Measurements from ENCODE around the gene PXDN.
A peak's percentile ranks its signal among the peaks of the same experiment; 100 is the strongest.
"Not testable (repeated sequence)": the region's sequence is repeated elsewhere in the genome, so short reads cannot be mapped to it uniquely, and the experiment has no call there.

Gene PXDN

DNA sequence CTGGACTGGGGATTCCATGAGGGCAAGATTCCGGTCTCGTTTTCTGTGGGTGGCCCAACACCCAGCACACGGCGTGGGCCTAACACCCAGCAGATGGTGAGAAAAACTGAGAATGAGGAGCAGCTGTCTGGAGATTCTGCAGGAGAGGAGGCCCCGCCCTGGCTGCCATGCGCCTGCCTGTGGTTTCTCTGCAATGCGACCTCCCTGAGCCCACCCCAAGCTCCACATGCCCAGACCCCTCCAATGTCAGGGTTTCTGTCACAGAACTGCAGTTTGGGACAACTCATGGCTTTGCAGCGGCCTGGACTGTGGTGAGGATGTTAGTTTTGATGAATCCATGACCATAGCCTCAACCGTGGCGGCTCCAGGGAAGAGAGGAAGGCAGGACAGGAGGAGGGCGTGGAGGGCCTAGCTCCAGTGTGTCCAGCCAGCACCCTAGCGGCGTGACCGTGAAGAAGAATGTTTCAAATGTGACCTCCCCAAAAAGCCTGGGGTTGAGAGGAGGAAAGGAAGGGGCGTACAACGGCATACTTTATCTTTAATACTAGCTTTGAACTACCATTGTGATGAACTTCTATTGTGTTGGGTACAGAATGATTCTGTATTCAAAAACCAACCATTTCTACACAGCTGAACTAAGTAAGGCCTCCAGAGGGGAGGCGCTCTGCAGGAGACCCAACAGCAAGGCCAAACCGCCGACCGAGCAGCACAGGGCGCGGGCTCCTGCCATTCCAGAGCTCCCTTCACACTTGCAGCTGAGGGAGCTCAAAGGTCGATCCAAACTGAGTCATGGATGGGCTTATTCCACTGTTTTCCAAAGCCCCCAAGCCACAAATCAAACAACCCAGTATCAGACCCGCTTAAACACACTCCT lies 3.4 kb downstream of the PXDN start:
- DNase-seq (ENCODE audit: low spot score) = peak; percentile 58

DNA sequence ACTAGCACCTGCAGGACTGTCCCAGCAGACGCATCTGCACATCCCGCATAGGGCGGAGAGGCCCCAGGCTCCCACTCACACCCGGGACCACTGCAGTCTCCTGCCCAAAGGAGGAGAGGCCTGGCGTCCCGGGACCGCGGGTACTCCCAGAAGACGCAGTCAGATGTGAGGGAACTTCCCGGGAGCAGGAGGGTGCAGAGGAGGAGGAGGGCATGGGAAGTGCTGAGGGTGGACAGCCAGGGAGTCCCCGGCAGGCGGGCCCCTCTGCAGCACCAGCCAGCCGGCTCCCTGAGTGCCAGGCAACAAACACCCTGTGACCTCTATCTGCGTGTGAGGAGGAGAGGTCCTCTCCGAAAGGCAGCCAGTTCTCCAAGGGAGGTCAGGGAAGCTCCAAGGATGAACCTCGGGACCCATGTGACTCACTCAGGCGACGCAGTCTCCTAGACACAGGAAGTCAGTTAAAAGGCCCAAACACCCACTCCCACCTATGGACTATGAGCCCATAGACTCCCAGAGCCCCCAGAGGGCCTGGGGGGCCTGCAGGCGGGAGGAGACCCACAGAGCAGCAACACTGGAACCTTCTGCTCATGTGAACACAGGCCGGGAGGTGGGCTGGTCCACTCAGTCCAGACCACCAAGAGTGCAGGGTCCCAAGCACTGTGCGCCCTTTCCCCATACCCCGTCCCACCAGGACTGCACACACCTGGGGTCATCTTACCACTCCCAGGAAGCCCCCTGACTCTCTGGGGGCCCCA lies 4.2 kb downstream of the PXDN start:
- peak; percentile 58 for DNase-seq (ENCODE audit: low spot score)

DNA sequence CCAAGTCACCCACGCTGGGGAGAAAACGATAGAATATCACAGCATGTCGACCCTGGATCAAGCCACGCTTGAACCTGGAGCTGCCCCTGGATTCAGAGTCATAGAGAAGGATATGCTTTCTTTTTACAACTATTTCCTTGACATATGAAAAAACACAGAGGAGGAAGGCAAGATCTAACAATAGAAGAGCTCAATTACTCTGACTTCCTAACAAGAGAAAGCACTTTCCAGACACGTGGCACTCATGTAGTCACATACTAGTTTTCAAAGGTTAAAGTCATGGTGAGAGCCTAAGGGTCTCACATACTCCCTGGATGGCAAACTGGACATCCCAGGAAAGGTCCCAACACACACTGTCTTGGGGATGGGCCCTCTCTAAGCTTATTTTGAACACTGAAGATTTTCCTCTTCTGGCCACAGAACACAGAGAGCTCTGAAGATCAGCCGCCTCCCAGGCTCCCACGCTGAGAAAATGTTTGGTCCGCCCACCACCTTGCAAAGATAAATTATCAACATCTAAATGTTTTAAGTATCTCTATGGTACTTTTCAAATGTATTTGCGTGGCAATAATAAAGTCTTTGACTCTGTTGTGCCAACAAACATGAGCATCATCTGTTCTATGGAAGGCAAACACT lies 4.9 kb downstream of the PXDN start:
- DNase-seq (ENCODE audit: low spot score) = no peak

DNA sequence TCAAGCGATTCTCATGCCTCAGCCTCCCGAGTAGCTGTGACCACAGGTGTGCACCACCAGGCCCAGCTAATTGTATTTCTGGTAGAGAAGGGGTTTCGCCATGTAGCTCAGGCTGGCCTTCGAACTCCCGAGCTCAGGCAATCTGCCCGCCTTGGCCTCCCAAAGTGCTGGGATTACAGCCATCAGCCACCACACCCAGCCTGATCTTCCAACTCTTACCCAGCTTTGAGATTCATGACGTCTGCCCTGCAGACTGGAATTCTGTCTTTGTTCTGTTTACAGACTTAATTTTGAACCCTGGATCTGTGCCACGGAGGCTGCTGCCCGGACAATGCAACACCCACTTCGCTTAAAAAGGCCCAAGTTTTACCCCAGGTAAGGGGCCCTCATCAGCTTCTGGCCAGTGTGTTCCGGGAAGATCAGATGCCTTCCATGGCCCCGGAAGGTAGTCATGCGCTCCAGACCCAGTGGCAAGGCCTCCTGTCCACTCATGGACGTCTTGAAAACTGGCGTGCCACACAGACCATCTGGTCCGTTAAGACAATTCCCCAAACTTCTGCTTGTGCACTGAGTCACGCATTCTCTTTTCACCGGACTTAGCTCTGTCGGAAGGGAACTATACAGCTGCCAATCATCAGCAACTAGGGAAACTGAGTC lies 5.5 kb downstream of the PXDN start:
- DNase-seq (ENCODE audit: low spot score) = no peak

DNA sequence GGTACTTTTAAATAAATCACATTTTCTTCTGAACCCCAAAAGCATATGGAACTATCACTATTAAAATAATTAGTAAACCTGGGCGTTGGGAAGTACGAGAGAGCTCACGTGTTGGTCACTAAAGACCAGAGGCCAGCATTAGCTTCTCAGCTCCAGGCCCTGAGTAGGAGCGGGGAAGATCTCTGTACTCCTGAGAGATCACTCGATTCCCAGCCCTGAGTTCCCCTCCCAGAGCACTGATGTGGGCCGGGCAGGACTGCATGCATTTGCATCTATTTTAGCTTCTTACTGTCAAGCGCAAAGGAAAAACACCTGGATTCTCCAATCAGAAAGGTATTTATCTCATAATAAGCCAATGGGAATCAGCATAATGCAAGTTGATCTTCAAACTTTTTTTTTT lies 6.2 kb downstream of the PXDN start:
- no peak for DNase-seq (ENCODE audit: low spot score)

DNA sequence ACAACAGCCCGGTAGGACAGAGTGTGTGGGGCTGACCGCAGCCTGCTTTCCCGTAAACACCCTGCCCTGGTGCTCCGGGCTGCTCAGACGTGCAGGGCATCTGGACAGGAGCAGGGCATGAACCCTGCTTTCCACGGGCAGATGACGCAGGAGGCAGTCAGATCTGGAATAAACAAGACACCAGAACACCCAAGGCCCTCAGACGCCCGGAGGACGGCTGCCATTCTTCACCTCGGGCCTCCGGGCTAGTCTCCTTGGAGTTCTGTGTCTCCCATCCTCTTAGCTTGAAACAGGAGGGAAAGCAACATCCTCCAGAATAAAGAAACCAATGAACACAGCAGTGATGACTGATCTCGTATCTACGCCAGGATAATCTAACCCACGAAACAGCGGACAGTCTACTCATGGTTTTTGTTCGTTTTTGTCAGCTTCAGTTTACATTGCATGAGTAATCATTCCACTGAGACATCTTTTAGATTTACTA lies 7.3 kb downstream of the PXDN start:
- no peak for DNase-seq (ENCODE audit: low spot score)

DNA sequence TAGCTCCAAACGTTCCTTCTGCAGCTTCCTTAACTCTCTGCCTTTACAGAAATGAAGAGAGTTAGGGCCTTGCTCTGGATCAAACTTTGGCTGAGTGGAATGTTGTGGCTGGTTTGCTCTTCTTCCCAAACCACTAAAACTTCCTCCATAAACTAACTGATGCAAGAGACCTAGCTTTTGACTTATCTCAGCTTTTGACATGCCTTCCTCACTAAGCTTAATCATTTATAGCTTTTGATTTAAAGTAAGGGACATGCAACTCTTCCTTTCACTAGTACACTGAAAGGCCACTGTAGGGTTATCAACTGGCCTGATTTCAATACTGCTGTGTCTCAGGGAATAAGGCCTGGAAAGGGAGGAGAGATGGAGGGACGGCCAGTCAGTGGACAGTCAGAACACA lies 8.3 kb downstream of the PXDN start:
- no peak for DNase-seq (ENCODE audit: low spot score)

DNA sequence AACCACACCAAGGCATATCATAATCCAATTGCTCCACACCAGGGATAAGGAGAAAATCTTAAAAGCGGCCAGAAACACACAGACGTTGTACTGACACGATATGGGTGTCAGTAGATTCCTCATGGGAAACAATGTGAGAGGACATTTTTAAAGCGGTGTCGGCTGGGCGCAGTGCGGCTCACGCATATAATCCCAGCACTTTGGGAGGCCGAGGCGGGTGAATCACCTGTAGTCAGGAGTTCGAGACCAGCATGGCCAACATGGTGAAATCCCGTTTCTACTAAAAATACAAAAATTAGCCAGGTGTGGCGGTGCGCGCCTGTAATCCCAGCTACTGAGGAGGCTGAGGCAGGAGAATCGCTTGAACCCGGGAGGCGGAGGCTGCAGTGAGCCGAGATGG lies 11.0 kb downstream of the PXDN start:
- DNase-seq (ENCODE audit: low spot score) = not testable (repeated sequence)

DNA sequence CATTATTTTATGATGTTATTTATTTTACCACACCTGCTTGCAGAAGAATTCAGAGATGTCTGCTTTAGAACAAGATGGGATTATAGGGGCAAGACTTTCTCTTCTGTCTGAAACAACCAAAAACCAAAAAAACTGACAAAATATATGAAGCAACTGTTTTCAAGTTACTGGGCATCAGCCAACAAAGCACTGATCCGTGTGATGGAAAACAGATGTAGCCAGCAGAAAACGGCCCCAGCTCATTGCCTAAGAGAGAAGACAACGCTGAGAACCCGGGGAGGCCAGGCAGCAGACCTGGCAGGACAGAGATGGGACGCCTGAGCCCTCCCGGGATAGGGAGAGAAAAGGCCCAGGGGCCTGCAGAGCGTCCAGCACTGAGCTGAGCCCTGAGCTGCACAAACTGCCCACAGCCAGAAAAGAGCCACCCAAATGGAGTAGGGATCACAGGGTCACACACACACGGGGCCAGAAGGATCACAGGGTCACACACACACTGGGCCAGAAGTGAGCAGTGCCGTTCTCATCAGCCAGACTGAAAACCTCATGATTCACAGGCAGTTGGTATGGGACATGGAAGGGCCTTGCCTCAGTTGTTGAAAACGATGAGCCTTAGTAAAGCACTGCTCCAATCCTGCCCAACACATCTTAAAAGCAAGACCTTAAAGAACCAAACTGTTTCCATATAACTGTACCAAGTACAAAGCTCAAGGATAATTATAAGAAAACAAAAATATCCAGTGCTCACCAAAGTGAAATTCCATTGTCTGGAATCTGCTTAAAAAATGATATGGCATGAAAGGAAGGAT lies 12.1 kb downstream of the PXDN start:
- peak; percentile 73 for DNase-seq (ENCODE audit: low spot score)

DNA sequence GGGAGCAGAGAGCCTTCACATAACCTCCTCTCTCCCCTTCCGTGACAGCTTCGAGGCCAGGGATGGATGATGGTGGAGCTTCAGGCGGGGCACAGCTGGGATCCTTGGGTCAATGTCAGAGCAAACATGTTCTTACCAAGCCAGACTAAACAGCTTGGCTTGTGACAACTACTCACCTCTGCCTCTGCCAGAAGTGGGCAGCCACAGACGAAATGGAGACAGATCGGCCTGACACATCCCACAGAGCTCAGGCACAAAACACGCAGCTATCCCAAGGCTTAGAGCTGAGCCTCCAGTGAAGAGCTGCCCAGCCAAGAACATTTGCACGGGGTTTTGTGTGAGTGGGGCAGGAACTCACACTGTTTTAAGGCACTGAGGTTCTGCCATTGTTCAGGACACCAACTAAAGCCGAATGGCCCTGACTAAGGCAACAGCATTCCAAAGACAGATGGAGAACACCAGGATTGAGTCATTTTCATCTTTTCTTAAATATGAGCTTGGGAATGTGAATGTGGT lies 12.8 kb downstream of the PXDN start:
- peak; percentile 62 for DNase-seq (ENCODE audit: low spot score)

DNA sequence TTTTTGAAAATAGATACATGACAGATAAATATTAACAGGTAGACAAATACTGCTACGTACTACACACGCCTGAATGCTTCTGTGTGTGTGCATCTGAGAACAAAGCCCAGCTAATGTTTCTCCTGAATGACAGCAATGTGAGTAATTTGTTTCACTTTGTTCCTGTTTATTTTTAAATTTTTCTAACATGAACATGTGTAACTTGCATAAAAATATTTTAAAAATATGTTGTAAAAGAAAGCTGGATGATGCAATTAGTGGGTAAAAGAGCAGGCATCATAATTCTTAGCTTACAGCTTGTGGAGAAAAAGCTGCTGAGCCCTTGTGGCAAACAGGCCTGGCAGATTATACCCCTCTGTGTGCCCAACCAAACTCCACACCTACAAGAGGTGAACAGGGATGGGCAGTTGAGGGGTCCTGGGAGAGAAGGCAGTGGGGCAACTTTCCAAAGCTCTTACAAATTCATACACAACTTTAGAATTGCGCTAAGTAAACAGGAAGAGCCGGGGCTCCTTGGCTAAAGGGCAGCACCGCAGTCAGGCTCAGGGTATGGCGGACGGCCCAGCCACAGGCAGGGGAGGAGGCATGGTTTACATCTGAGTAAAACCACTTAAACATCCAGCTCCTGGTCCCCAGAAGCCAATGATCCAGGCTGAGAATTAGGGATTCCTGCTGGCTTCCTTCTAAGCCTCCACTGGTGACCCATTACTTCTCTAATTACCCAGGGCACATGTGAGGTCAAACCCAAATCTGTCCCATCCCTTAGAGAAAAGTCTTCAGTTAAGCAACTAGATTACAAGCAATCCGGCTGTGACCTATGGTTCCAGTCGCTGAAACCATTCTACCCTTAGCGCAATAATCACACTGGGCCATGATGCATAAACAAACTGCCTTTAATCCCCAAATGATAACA lies 14.0 kb downstream of the PXDN start:
- DNase-seq (ENCODE audit: low spot score) = peak; percentile 64

DNA sequence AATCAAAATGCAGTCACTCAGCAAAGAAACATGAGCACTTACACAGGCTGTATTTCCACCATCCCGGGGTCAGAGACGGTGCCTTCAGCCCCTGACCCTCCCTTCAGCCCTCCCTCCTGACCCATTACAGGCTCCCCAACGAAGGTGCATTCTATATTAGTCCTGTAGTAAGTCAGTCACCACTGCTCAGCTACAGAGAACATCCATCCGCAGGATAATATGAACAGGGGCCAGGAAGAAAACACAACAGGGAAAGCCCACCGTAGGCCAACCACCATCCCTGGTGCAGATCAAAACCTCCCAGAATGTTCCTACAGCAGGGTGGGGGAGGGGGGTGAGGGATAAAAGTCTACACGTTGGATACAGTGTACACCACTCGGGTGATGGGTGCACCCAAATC lies 15.1 kb downstream of the PXDN start:
- peak; percentile 47 for DNase-seq (ENCODE audit: low spot score)

DNA sequence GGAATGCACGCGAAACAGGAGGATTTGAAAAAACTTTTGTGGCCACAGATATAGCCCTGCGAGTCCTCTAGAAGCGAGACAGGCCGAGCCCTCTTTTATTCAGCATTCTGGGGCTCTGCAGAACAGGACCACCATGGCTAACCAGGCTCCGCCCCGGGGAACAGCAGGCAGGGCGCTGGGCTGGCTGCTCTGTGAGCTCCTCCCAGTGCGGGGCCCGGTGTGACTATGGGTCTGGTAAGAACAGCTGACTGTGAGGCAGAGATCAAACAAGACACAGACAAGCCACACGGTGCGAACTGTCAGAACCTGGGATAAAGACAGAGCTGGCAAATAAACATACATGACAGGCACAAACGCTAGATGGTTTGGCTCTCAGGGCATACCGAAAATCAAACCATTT lies 15.5 kb downstream of the PXDN start:
- DNase-seq (ENCODE audit: low spot score) = peak; percentile 69

DNA sequence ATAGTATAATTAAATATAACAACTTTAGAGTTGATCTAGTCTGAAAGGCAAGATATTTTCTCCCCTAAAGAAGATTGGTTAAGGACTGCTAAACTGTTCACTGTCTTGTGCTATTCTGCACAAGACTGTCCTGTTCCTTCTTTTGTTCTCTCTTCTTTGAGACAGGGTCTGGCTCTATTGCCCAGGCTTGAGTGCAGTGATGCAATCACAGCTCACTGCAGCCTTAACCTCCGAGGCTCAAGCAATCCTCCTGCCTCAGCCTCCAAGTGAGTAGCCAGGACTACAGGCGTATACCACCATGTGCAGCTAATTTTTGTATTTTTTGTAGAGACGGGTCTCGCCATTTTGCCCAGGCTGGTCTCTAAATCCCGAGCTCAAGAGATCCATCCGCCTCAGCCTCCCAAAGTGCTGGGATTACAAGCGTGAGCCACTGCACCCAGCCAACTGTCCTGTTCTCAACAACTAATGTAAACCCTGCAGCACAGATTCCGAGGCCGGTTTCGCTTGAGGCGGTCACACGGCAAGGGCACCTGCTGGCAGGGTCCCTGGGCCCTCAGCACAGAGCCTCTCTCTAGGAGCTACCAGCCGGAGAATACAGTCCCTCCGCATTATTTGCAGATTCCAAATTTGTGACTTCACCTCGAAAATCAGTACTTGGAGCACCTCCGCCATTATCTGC lies 16.4 kb downstream of the PXDN start:
- peak; percentile 33 for DNase-seq (ENCODE audit: low spot score)

DNA sequence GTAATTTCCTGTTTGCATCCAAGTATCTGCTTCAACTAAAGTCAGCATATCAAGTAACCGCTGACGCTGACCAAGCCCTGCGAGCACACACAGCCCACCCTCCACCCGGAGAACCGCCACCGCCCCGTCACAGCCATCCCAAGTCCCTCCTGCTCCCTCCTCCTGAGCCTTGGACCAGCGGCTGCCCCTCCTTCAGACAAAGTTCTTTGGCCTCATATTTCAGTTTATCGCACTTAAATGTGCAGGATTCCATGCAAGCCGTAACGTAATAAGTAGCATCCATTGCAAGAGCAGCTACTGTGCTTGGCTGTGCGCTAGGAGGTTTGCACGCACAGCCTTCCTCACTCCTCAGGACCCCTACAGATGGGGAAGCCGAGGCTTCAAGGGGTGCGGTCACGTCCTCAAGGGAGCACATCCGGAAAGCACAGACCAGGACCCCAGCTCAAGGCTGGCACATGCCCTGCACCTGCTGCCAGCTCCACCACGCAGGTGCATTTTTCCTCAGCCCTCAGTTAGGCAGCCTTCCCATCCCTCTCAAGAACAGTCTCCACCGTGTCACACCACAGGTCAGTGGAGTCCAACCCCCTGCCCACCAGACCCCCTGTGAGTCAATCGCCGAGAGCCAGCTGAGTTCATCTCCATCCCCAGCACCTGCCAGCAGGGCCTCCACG lies 17.1 kb downstream of the PXDN start:
- peak; percentile 63 for DNase-seq (ENCODE audit: low spot score)

DNA sequence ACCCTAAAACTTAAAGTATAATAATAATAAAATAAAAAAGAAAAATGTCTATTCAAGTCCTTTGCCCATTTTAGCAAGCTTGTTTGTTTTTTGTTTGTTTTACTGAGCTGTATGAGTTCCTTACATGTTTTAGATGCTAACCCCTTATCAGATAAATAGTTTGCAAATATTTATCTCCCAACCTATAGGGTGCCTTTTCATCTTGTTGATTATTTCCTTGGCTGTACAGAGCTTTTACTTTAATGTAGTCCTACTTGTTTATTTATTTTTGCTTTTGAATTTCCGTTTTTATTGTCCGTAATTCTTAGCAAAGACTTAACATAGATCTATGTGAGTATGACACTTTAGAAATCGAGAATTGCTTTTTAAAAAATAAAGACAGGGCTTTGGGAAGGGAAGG lies 17.8 kb downstream of the PXDN start:
- DNase-seq (ENCODE audit: low spot score) = no peak

DNA sequence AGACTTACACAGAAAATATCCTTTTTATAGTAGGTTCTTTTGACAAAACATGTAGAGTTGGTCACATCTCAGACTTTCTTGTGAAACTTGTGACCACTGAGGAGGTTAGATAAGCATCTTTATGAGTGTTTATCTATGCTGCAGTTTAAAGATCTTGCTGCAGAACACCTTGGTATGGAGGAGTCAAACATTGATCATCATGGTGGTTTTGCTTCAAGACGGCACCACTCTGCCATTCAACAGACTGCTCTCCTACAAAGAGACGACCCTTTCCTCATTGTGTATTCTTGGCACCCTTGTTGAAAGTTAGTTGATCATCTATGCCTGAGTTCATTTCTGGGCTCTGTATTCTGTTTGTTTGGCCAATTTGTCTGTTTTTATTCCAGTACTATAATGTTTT lies 20.0 kb downstream of the PXDN start:
- DNase-seq (ENCODE audit: low spot score) = not testable (repeated sequence)

DNA sequence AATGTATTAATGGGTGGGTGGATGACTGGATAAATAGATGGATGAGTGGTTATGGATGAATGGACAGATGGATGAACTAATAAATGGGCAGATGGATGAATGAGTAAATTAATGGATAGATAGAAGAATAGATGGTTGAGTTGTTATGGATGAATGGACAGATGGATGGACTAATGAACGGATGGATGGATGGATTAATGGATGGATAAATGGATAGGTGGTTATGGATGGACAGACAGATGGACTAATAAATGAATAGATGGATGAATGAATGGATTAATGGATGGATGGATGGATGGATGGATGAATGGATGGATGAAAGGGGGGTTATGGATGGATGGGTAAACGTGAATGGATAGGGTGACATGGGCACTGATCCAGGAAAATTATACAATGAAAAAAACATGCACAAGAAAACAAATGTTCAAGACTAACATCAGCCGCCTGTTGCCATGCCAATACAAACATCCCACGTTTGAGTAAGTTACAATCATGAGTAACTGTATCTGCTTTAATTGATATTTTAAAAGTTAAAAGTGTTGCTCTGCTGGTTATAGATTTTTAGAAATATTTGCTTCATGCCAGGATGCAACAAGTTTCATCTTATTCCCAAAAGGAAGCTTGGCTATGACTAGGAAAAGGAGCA lies 20.8 kb downstream of the PXDN start:
- no peak for DNase-seq (ENCODE audit: low spot score)

All from left forelimb (tissue), 1 donor.